Activated T-helper 1 cell treated with anti-CD3 and anti-CD28 coated beads, Interleukin-2, amount 50 U/mL, for 16 hours (primary cell): Measurements from ENCODE around the gene GSE1.

Source experiments
- DNase-seq, 2 donors: peaks; one replicate each; pipeline ENCODE4 v3.0.0-alpha.2; 2020; ENCODE audit warnings: low read depth in 1 of 2, low spot score in 1 of 2

The GSE1 gene

DNA sequence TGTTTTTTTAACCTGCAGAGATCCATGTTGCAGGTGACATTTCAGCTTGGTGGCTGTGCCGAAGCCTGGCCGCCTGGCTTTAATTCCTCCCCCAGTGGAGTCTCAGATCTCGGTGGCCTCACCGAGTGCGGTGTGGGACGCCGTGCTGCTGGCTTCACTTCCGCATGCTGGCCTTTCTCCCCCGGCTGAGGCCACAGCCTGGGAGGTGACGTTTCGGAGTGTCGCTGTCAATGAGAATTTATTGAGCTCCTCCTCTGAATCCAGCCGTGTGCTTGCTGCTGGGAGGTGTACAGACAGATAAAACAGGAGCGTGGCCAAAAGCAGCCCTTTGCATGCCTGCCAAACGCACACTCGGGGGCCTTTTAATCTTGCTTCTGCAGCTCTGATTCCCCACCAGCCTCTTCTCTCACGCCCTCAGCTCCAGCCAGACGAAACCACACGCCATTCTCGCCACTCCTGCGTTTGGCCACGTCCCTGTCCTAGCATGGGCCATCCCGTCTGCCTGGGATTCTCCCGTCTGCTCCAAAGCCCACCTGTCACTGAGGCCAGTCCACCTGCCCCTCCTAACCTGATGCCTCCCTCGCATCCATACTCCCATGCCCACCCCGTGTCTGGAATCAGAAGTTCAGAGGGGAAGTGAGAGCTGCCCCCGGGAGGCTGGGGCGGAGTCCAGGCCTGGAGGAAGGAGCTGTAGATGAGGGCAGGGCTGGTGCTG, 3.6 kb downstream of the GSE1 start:
- no peak for DNase-seq

DNA sequence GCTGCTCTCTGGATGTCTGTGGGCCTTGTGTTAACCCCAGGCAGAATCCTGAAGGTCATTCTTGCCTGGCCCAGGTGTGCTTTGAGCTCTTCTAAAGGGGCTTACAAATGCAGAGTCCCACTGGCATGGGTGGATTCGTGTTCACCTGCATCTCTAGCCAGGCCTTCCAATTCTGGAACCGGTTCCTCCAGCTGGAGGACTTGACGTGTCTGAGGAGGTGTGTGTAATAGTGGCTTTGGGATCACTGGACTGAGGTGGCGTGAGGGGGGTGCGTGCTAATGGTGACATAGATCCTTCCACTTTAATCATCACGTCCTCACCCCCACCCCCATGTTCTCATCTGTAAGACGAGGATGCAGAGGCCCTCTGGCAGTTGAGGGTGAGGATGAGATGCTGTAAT, 4.8 kb downstream of the GSE1 start:
- no peak for DNase-seq

DNA sequence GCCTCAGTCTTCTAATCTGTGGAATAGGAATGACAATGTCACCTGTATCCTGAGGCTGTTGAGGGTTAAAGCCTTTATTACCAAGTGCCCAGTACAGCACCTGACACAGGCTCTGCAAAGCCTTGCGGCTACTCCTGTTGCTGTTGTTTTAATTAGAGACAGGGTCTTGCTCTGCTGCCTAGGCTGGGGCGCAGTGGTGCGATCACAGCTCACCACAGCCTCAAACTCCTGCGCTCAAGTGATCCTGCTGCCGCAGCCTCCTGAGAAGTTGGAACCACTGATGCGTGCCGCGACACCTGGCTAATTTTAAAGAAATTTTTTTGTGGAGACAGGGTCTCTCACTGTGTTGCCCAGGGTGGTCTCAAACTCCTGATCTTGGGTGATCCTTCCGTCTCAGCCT, 5.4 kb downstream of the GSE1 start:
- DNase-seq: no peak

DNA sequence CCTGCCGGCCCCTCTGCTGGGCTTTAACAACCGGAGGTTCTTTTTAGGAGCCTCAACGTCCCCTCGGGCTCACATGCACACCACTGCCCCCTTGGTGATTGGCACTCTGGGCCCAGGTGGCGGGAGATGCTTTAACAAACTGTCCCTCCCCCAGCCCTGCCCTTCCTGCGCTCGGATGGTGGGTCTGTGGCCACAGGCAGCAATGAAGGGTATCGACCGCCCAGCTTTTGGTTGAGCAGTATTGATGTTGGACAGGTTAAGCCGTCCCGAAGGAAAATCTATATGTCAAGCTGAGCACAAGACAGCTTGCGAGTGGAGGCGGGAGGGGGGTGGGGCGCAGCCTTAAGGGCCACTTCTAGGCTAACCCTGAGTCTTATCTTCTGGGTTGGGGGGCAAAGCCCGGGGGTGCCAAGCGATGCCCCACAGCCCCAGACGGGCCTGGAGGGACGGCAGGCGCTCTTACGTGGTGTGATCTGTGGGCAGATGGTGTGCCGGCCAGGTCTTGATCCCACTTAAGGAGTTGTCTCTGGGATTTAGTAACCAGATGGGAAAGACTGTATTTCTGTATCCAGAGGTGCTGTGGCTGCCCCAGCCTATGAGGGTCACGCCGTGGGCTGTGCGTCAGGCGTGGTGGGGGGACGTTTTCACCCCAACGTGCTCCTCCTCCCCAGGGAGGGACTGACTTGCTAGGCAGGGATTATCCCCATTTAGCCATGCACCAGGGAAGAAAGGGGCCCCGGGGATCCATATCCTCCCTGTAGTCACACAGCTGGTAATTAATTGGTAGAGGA, 6.2 kb downstream of the GSE1 start:
- no peak for DNase-seq

DNA sequence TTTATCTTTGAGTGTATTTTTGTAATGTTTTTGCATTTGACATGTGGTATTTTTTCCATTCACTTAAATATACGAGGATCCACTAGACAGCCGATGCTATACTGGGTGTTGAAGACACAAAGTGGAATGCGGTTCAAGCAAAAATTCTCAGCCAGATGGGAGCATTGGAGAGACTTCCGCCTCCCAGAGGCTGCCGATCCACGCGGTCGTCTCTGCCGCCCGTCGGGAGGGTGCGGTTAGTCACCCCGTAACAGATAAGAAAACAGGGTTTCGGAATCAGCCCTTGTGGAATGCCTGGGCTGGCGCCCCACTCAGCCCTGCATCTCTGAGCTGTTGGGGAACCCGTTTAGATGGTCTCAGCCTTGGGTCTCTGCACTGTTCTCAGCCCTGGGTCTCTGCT, 7.3 kb downstream of the GSE1 start:
- DNase-seq: no peak

DNA sequence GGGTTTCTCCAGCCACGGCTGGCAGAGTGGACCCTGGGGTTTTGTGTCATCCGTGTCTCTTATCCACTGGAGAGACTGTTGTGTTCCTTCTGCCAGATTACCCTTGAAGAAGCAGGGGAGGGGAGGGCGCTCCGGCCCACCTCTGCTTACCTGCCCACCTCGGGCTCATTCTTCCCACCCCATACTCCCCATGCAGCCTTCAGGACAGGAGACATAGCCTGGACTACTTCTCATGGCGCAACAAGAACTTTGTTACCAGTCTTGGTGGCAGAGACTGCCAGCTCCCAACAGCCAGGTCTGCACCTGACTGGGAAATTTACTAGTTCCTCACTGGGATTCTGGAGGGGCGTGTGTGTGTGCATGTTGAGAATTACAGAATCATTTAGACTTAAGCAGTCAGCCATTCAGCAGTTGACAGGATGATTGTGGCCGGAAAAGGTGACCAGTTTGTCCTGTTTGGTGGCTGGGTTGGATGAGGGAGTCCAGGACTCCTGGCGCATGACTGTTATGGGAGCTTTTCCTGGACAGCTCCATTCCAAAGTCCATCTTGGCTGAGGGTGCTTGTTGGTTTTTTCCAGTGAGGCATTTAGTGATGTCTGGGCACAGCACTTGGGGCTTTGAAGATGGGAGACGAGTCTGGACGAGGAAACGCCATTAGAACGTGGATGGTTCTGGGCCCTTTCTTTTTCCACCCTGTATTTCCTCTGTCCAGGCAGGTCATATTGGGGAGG, 8.7 kb downstream of the GSE1 start:
- DNase-seq: no peak

DNA sequence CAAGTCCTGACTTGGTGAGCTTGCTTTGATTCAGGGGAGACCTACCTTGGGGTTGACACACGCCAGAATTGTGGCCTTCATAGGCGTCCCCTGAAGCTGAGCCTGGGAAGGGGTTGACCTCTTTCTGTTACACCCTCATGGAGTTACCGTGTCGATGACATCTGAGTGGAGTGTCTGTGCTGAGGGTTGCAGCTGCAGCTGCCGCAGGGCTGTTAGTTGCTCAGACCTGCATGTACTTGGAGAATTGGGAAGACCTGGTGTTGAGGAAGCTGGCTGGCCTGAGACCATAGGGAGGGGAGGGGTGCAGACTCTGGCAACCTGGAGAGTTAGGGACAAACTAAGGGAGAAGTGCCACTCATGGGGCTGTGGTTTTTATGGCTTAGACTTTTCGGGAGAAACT, 9.6 kb downstream of the GSE1 start:
- DNase-seq: no peak

DNA sequence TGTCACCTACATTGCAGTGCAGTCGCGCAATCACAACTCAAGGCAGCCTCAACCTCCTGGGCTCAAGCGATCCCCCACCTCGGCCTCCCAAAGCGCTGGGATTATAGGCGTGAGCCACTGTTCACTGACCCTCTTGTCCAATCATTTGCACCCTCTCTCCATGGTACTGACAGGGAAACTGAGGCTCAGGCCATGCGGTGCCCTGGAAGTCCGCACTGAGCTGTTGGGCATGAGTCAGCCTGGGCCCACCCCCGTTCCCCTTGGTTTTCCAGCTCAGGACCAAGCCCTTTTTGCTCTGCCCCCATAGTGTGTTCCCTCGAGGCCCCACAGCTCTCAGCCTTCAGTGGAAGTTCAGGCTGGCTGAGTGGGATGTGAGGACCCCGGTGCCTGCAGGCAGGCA, 10.1 kb downstream of the GSE1 start:
- no peak for DNase-seq

DNA sequence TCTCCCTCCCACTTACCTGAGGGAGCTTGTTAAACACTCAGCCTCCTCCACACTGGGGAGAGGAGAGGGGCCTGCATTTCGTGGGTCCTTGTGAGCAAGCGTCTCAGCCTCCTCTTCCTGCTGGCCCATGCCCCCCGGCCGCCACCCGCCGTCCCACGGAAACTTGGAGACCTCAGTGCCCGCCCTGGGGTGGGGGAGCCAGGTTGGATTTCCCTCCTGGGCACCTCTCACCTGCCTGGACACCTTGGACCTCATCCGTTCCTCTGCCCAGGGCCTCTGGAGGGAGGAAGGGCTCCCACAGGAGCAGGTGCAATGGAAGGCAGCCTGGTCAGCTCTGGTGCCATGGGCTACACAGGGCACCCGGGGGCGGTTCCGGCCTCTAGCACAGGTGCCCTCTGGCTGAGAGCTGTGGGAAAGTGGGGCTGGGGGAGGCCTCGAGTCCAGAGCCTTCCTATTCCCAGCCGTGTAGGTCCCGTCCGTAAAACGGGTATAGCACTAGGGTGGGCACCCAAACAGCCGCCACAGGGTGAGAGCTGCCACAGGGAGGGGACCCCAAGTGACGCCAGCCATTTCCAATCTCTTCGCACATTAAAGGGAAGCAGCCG, 11.0 kb downstream of the GSE1 start:
- no peak for DNase-seq

DNA sequence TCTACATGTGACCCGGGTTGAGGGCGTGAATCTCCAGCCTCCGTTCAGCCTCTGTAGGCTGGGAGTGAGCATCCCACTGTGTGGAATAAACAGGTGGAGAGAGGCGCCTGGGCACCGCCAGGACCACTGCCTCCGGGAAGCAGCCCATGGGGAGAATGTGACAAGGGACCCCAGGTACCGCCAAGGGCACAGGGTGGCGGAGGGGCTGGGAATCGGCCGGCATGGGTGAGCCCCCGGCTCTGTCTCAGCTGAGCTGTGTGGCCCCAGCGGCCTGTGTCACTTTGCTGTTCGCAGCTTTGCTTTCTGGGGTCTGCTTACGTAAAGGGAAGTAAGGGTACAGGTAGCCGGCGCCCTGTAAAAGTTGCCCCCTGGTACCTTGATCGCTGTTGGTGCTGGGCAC, 11.5 kb downstream of the GSE1 start:
- no peak for DNase-seq

DNA sequence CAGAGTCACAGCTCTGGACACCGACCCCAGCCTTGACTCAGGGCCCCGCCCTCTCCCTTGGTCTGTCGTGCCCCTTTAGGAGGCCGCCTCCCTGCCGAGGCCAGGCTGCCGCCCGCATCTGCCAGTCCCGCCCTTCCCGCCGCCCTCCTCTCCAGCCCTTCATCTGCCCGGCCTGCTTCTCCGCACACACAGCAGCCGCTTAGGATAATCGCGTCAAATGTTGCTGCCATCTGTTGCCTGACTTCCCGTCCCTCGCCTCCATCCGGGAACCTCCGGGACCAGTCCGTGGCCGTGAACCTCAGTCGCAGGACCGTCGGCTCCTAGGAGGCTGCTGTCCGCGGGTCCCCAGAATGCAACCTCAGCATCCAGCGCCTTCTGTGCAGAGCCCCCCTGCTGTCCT, 11.9 kb downstream of the GSE1 start:
- no peak for DNase-seq

DNA sequence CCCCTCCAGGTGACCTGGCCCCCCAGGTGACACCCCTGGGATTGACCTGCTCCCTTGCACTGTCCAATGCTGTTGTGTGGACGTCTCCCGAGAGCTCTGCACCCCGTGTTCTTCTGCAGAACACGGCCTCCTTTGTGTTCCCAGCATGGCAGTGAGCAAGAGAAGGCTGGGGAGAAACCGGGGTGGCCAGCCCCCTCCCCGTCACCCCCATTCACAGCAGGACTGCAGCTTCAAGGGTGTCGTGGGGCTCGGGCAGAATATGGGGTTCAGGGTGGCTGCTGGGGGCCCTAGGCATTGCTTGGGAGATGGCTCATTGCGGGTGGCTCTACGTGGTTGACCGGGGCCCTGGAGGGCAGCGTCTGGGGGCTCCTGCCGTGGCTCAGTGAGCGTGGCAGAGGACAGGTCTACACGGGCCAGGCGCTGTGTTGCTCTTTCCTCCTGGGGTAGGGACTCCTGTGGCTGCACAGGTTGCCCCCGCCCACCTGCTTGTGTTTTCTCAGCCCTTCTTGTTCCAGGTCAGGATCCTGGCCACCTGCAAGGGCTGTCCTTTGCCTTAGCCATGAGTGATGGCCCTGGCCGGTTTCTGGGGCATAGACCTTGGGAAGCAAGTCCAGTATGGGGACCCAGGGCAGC, 12.5 kb downstream of the GSE1 start:
- no peak for DNase-seq

DNA sequence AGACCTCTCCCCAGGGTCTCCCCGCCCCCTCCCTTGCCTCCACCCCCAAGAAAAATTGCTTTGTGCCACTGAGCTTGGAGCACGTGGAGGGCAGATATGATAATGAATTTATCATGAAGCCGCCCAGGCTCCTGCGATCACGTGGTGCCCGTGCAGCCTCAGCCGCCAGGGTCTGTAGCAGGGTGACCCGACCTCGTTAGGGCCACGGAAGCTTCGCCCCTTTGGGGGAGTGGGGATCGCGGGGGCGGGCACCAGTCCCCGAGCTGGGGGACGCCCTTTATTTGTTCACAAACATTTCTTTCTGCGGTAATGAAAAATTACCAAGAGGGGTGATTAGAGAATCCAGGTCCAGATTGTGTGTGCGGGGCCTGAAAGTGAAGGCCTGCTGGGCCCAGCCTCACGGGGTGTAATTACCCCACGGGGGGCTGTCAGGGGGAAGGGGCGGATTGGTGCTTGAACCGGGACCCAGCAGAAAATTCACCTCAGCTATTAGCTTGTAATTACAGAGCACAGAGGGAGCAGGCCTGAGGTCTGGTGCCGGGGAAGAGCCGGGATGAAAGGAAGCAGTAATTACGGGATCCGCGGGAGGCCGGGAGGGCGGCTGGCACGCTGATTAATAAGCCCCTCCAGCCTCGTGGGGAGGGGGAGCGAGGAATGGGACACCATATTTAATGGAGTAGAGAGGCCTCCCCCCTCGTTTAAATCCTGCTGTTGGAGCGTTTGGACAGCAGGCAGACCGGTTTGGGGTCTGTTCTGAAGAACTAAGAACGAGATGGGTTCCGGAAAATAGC, 13.3 kb downstream of the GSE1 start:
- no peak for DNase-seq

DNA sequence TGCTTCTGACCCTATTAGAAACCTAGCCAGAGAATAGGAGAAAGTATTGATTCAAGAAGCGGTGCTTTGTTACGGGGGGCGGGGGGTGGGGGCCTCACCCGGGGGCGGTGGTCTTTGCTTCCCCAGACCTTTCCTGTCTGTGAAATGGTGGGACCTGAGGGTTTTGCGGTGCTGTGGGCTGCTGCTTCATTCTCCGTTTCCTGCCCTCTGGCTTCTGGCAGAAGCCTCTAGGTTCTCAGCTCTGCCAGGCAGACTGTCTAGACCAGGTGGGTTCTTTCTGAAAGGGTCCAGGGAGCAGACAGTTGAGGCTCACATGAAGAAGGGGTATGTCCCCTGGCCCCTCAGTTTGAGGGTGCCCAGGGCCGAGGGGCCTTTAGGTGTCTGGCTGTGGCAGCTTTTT, 14.0 kb downstream of the GSE1 start:
- no peak for DNase-seq

DNA sequence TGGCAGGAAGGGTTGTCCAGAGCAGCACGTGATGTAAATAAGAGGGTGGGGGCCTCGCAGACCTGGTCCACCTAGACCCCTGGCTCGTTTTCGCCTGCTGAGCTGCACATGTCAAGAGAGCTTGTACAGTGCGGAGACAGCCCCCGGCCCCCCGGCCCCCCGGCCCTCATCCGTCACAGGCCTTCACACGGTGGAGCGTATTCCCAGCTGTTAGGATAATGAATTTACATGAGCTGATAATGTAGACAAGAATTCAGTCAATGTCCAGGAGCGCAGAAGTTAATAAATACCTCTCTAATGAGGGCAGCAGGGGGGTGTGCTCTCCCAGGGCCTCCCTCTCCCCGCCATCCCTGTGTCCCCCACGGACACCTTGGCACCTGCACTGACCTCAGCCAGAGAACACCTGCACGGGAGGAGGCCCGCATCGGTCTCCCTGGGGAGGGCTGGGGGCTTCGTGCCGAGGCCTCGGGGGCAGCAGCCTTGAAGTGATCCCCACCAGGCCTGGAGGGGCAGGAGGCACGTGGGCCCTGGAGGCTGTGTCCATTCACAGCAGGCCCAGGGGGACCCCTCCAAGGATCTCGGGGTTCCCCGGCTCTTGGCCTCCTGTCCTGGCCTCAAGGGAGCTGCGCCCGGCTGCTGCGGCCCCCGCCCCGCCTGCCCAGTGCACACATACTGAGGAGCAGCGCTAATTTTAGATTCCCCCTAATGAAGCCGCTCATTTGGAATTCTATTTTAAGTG, 14.6 kb downstream of the GSE1 start:
- no peak for DNase-seq

DNA sequence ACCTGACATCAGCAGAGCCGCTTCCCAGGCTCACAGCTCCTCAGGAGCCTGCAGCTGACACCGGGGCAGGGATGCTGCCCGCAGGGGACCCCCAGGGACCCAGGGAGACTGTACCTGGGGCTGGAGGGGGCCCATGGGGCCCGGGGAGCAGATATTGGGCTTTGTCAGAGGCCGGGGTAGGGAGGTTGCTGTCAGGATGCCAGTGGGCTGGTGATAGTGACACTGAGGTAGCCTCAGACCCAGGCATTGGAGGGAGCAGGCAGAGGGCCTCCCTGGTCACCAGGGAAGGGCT, 15.1 kb downstream of the GSE1 start:
- DNase-seq: no peak

DNA sequence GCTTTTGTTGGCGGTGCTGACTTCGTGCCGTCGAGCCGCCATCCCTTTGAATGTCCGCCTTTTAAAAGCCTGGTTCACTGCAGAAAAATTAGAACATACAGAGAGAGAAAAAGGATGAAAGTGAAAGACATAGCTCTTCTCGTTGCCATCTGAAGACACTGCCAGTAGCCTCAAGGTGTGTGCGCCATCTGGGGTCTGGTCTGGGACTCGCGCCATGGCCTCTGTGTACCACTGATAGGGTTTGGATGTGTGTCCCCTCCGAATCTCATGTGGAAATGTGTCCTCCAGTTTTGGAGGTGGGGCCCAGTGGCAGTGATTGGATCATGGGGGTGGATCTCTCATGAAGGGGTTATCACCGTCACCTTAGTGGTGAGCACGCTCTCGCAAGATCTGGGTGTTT, 15.5 kb downstream of the GSE1 start:
- no peak for DNase-seq

DNA sequence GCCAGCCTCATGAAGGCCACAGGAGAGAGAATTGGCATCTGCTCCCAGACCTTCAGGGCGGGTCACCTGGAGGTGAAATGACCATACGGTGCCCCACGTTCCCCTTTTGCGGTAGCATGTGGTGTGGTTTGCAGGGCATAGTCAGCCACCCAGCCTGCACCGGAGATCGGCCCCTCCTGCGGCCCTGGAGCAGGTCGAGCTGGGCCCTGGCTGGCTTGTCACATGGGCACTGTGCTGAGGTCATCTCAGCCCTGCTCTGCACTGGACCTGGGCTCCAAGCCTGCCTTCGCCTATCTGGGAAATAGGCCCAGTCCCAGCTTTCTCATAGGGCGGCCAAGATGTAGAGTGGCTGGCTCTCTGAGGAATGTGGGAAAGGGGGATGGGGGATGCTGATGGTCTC, 16.2 kb downstream of the GSE1 start:
- no peak for DNase-seq

DNA sequence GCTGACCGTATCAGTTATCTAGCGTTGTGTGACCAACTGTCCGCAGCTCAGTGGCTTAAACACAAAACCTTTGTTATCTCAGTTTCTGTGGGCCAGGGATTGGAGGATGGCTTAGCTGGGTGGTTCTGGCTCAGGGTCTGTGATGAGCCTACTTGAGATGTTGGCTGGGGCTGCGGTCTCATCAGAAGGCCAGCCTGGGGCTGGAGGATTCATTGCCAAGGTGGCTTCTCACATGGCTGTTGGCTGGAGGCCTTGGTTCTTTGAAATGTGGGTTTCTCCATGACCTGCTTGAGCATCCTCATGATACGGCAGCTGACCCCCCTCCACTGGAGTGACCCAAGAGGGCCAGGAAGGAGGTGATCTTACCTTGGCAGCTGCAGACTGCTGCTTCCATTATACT, 16.7 kb downstream of the GSE1 start:
- no peak for DNase-seq

DNA sequence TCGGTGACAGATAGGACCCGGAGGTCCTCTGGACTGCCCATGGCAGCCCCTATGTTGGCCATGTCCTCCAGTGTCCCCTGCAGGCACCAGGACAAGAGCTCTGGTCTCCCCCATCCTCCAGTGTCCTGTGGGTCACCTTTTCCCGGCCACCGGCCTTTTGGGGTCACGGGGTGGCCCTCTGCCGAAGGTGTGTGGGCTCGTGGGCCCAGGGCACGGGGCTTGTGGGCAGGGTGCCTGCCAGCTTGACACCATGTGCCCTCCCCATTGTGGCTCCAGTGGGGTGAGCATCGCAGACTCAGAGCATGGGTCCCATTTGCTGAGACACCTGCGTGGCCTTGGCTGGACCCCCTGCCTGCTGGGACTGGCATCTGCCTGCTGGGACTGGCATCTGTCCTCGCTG, 18.1 kb downstream of the GSE1 start:
- no peak for DNase-seq
